Hematopoietic multipotent progenitor cell treated with erythropoietin and hydrocortisone succinate and interleukin-3 and kit ligand, for 4 days (in vitro differentiated cells): ENCODE measurements around the gene CLCA4.

Experiments used
- DNase-seq: peaks from one replicate; pipeline ENCODE4 v3.0.0-alpha.2; 2015

The CLCA4 gene

DNA sequence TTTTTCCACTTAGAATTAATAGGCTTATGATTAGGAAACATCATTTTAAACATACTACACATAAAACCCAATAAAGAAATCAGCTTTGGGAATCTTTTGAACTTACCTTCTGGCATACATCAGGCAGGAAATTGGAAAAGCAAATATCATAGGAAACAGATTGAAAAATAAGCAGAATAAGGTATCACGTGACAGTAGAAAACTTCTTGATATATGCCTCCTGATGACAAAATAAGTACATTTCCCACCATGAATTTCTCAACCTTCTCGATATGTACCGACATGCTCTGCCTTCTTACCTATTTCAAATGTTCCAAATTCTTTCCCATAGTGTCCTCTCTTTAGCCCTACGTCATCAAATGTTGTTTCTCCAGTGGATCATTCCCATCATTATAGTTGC lies 72.4 kb downstream of the CLCA4 start:
- DNase-seq = no peak

DNA sequence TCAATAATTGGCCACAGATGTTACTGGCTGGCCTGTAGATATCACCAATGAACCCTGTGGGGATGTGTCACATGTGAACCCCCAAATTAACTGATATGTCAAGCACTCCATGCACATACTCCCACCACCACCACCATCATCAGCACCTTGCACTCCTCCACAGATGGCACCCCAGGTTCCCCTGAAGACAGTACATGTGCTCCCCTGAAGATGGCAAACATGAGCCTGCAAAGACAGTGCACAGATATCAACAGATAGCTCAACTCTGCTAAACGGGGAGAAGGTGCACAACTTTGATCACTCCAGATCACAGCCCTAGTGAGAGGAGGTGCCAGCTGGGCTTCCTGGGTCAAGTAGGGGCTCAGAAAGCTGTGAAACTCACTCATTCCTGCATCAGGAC lies 74.4 kb downstream of the CLCA4 start:
- no peak for DNase-seq
